Muscle layer of colon (tissue), 2 donors: Measurements from ENCODE around the gene CMIP.

Experiments
- H3K27ac ChIP-seq: one replicate; pipeline ENCODE4 v1.7.0; 2013; ENCODE audit warnings: low read depth, mild to moderate bottlenecking, low read length, moderate library complexity
- H3K27me3 ChIP-seq, 2 donors: one replicate each; pipeline ENCODE4 v1.7.0; 2013; ENCODE audit warnings: low read length in 2 of 2, mild to moderate bottlenecking in 2 of 2; ENCODE audit not compliant: insufficient read depth in 2 of 2, control insufficient read depth in 1 of 2
- H3K36me3 ChIP-seq: one replicate; pipeline ENCODE4 v1.7.0; 2013; ENCODE audit warnings: mild to moderate bottlenecking, low read length; ENCODE audit not compliant: insufficient read depth
- H3K4me1 ChIP-seq: one replicate; pipeline ENCODE4 v1.7.0; 2013; ENCODE audit warnings: mild to moderate bottlenecking, low read length; ENCODE audit not compliant: insufficient read depth
- H3K4me3 ChIP-seq, 2 donors: one replicate each; pipeline ENCODE4 v1.7.0; 2013; ENCODE audit warnings: low read length in 2 of 2, low read depth in 1 of 2, mild to moderate bottlenecking in 1 of 2, moderate library complexity in 1 of 2
- H3K9ac ChIP-seq: one replicate; pipeline ENCODE4 v1.7.0; 2013; ENCODE audit warnings: low read length
- H3K9me3 ChIP-seq: one replicate; pipeline ENCODE4 v1.7.0; 2013; ENCODE audit warnings: mild to moderate bottlenecking, low read length
- donor health status: abdominal sarcoma.
- donor health status: Adenocarcinoma of cecum.

The CMIP gene

DNA sequence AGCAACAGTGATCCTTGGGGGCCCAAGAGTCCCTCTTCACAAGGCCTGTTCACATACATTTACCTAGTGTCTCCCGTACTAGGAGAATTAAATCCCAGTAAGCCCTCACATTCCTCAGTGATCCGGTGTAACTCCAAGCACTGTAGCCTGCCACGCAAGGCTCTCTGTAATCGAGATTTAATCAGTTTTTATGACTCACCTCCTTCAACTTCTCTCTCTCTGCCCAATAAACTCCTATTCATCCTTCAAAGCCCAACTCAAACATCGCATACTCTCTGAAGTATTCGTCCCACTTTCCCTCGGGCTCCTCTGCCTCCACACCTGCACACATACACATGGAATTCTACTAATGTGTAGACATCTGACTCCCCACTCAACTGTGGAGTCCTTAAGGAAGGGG lies 141.8 kb downstream of the CMIP start:
- no peaks in the 10 kb centered on the region for H3K36me3 ChIP-seq
- H3K9me3 ChIP-seq: no peaks in the 10 kb centered on the region
- no peak overlapping the region for H3K27ac ChIP-seq
- no peak overlapping the region for H3K9ac ChIP-seq
- H3K27me3 ChIP-seq: no peaks in the 10 kb centered on the region
- peaks cover 9% of the 10 kb centered on the region for H3K4me1 ChIP-seq
- no peak overlapping the region for H3K4me3 ChIP-seq

DNA sequence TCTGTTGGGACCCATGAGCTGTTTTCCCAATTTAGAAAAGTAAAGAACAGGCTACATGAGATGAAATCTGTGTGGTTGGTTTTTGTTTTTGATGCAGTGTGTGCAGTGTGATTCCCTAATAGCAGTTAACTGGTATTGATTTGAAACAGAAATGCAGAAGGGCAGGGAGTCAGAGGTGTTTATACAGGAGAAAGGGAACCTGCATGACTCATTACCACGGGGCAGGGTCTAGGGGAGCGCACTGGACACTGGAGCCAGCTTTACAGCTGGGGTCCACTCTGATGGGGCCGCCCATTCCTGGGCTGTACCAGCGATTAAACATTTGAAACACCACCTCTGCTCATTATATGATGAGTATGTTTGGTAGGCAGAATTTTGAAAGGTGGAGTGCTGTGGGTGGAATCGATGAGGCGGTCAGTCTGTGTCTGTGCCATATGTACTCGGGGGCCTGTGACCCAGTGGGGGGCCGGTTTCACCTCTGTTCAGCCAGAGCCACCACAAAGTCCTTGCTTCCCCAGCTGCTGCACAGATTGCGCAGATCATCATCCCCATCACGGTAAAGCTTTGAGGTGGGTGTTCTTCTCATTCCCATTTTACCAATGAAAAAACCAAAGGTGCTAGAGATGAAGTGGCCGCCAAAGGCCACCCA lies 142.5 kb downstream of the CMIP start:
- Histone ChIP-seq H3K4me3 (no peak overlapping the region), H3K36me3 (no peaks in the 10 kb centered on the region), H3K27ac (no peak overlapping the region), H3K27me3 (no peaks in the 10 kb centered on the region), H3K9ac (no peak overlapping the region), H3K4me1 (peaks cover 9% of the 10 kb centered on the region), H3K9me3 (no peaks in the 10 kb centered on the region)

DNA sequence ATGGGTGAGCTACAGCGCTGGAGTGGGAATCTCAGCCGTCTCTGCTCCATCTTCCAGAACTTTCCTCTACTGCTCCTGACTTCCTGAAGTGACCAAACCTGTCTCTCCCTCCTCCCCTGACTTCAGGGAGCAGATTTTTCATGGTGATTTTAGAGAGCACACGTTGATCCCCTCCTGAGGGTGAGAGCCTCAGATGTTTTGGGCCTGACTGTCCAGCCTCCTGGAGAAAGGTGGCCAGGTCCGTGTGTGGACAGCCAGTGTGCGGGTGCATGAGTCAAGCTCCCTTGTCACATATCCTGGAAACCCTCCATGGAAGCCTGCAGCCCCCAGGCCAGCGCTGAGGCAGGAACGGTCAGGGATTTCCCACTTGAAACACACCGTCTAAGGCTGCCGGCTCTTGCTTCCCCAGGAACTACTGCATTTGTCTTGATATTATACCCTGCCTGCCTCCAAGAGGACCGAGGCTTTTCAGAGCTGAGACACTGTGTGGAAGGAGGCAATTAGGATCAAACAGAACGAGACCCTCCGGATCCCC lies 143.1 kb downstream of the CMIP start:
- Histone ChIP-seq H3K36me3 (no peaks in the 10 kb centered on the region), H3K27ac (no peak overlapping the region), H3K9me3 (no peaks in the 10 kb centered on the region), H3K4me3 (no peak overlapping the region), H3K9ac (no peak overlapping the region), H3K4me1 (peaks cover 9% of the 10 kb centered on the region), H3K27me3 (no peaks in the 10 kb centered on the region)

DNA sequence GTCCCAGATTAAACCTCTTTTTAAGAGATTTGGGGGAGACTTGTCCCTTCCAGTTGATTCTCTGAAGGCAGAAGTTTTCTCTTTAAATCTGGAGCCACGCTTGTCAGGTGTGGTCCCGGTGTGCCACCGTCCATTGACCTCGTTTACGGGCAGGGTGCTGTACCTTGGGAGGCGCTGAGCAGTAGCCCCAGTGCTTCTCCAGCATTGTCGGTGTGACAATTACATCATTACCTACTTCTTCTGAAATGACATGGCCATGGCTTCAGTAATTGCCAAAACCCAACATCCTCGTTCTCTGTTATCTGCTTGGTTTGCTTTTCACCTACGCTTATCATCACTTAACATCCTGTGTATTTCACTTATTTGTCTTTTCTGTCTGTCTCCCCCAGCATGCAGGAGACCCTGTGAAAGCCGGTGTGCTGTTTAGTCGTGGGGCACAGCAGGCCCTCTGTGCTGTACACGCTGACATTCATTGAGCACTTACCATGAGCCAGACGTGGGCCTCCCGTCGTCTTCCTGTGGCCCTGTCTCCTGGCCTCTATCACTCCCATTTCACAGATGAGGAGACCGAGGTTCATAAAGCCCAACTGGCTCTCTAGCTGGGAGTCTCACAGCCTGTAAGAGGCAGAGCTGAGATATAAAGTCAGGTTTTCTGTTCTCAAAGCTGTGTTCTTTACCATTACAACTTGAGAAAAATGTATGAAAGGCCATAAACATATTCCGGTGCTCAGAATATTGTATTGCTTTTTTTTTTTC lies 143.9 kb downstream of the CMIP start:
- H3K4me3 ChIP-seq: no peak overlapping the region
- H3K9me3 ChIP-seq: no peaks in the 10 kb centered on the region
- H3K9ac ChIP-seq: no peak overlapping the region
- H3K36me3 ChIP-seq: no peaks in the 10 kb centered on the region
- H3K4me1 ChIP-seq: peaks cover 9% of the 10 kb centered on the region
- no peak overlapping the region for H3K27ac ChIP-seq
- no peaks in the 10 kb centered on the region for H3K27me3 ChIP-seq

DNA sequence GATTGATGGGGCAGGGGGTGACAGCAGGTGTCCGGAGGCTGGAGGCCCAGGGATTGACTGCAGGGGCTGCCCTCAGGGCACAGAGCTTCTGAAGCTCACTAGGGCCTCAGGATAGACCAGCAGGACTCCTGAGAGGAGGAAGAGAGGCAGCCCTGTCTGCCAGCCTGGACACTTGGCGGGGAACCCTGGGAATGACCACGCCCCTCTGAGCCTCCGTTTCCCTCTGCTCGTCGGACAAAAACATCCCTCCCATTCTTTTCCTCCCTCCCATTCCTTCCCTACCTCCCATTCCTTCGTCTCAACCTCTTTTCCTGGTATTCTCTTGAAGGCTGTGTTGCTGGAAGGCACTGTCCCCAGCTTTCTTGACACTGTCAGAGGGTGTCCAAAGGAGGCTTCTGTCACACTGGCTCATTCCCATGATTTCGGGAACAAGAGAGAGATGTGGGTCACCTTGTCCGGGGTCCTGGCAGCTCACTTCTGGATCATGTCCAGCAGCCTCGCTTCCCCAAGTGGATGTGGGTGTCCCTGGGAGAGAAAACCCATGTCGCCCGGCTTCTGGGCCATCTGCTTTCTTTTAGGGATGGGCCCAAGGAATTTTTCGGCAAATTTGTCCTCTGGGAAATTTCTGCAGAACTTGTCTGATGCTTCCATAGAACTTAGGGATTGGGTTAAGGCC lies 145.5 kb downstream of the CMIP start:
- no peak overlapping the region for H3K9ac ChIP-seq
- H3K4me3 ChIP-seq: no peak overlapping the region
- no peaks in the 10 kb centered on the region for H3K36me3 ChIP-seq
- peaks cover 3% of the 10 kb centered on the region for H3K4me1 ChIP-seq
- H3K27me3 ChIP-seq: no peaks in the 10 kb centered on the region
- H3K27ac ChIP-seq: no peak overlapping the region
- H3K9me3 ChIP-seq: no peaks in the 10 kb centered on the region

DNA sequence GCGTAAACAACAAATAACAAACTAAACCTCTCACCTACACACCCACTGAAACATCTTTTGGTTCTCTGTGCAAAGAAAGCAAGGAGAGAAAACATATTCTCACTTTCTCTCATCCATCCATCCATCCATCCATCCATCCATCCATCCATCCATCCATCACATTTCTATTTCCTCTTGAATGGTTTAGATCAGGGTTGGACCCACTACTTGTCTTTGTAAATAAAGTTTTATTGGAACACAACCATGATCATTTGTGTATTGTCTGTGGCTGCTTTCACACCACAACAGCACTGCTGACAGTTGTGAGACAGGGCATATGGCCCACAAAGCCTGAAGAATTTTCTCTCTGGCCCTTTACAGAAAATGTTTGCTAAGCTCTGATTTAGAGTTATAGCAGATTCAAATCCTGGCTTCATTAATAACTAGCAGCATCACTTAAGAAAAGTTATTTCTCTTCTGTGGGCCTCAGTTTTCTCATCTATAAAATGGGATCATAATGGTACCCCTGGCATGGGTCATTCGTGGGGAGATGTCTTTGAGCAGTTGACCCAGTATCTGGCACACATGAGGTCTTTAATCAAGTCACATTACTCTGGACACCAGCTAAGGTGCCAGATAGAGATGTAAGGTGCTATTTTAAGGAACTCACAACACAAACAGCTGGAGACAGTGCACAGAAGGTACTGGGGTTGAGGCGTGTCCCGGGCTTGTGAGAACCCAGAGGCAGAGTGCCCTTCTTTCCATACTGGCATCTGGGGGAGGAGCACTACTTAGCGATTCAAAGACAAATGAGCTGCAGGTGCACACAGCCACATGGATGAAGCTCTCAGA lies 146.3 kb downstream of the CMIP start:
- Histone ChIP-seq H3K36me3 (no peaks in the 10 kb centered on the region), H3K4me1 (peaks cover 3% of the 10 kb centered on the region), H3K9me3 (no peaks in the 10 kb centered on the region), H3K27ac (no peak overlapping the region), H3K27me3 (no peaks in the 10 kb centered on the region), H3K4me3 (no peak overlapping the region), H3K9ac (no peak overlapping the region)

DNA sequence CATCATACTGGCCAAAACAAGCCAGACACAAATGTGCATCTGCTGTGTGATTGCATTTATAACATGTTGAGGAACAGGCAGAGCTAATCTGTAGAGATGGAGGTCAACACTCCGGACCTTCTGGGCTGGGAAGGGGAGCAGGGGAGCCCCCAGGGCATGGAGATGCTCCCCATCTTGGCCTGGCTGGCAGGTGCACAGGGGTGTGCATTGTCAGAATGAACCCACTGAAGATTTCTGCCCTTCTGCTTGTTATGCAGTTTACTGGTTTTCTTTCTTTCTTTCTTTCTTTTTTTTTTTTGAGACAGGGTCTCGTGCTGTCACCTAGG lies 146.9 kb downstream of the CMIP start:
- Histone ChIP-seq H3K9me3 (no peaks in the 10 kb centered on the region), H3K27ac (no peak overlapping the region), H3K9ac (no peak overlapping the region), H3K36me3 (no peaks in the 10 kb centered on the region), H3K4me3 (no peak overlapping the region), H3K4me1 (peaks cover 3% of the 10 kb centered on the region), H3K27me3 (no peaks in the 10 kb centered on the region)

DNA sequence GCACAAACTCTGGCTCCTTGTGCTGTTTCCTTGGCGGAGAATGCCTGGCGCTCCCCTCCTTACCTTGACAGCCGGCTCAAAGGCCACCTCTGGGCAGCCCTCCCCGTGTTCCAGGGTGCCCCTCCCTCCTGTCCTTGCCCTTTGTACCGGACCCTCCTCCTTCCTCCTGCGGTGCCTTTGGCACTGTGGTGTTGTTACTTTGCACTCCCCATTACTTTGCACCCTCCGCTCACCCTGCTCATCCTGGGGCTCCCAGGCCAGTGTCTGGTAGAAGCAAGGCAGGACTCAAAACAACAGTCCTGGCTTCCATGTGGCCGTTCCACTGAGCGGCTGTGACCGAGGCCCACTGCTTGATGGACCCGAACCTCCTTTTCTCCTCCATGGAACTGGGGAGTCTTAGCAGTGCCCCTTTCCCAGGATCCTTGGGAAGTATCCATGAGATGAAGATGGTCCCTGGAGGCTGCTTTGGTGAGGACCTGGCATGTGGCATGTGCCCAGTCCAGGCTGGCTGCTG lies 147.8 kb downstream of the CMIP start:
- Histone ChIP-seq H3K9ac (no peak overlapping the region), H3K27ac (no peak overlapping the region)

DNA sequence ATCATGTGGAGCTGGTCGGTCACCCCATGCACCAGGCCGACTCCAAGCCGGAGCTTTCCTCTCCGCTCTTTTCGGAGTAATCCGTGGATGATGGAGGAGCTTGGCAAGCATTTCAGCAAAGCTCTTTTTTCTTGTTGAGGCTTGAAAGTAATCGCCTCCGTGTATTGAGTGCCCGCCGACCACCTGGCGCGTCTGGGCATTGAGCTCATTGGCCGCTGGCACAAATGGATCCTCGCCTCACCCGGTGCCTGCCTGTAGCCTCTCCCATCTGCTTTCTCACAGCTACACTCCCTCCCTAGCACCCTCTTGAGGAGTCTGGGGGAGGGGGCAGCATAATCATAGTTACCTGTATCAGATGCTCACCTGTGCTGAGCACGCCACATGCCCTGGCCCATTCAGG lies 148.9 kb downstream of the CMIP start:
- Histone ChIP-seq H3K27me3 (no peaks in the 10 kb centered on the region), H3K4me1 (peaks cover 3% of the 10 kb centered on the region), H3K27ac (no peak overlapping the region), H3K9ac (no peak overlapping the region), H3K9me3 (no peaks in the 10 kb centered on the region), H3K4me3 (no peak overlapping the region), H3K36me3 (no peaks in the 10 kb centered on the region)

More for the DNA sequence above, 147.8 kb downstream of the CMIP start:
- no peak overlapping the region for H3K4me3 ChIP-seq
- no peaks in the 10 kb centered on the region for H3K27me3 ChIP-seq
- no peaks in the 10 kb centered on the region for H3K9me3 ChIP-seq
- H3K4me1 ChIP-seq: peaks cover 3% of the 10 kb centered on the region
- H3K36me3 ChIP-seq: no peaks in the 10 kb centered on the region

DNA sequence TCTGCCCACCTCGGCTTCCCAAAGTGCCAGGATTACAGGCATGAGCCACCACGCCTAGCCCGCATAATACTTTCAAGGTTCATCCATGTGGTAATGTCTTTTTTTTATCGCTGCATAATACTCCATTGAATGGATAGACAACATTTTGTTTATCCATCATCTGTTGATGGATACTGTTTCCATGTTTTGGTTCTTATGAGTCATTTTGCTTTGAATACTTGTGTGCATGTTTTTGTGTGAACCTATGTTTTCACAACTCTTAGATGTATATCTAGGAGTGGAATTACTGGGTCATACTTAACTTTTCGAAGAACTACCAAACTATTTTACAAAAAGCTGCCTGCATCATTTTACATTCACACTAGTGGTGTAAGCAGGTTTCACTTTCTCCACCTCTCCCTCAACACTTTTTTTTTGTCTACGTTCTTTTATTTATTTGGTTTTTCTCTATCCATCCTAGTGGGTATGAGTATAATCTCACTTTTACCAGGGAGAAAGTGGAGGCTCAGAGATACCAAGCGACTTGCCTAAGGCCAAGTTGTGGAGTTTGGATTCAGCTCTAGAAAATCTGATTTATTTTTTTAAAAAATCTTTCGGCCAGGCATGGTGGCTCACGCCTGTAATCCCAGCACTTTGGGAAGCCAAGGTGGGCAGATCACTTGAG lies 151.2 kb downstream of the CMIP start:
- no peak overlapping the region for H3K9ac ChIP-seq
- no peaks in the 10 kb centered on the region for H3K27me3 ChIP-seq
- H3K27ac ChIP-seq: no peak overlapping the region
- no peak overlapping the region for H3K4me3 ChIP-seq
- peaks cover 9% of the 10 kb centered on the region for H3K4me1 ChIP-seq
- no peaks in the 10 kb centered on the region for H3K36me3 ChIP-seq
- H3K9me3 ChIP-seq: no peaks in the 10 kb centered on the region
